HepG2 (cell line): ENCODE data around the gene ABHD1. TPM values are rescaled to one million over a fixed set of nuclear protein-coding genes. Genes with fewer than 3 reads are reported as not detected.

Experiments used
- DNMT3B ChIP-seq: conservative IDR thresholded peaks from 2 replicates; pipeline ENCODE4 v1.6.1; 2016; ENCODE audit warnings: missing biosample characterization, control low read depth
- FOSL2 ChIP-seq: sonication (generic); formaldehyde crosslinking; IDR thresholded peaks from 2 replicates; pipeline ENCODE4 v1.4.0; 2020; ENCODE audit warnings: missing genetic modification reagents
- HNRNPL ChIP-seq: fragments of 200-400 bp; formaldehyde crosslinking; IDR thresholded peaks from 2 replicates; pipeline ENCODE4 v1.6.1; 2017; ENCODE audit warnings: mild to moderate bottlenecking, low read depth, low read length
- NR3C1 ChIP-seq: sonication (generic); formaldehyde crosslinking; IDR thresholded peaks from 2 replicates; pipeline ENCODE4 v1.4.0; 2020; ENCODE audit warnings: missing genetic modification reagents
- POLR2AphosphoS5 ChIP-seq: IDR thresholded peaks from 2 replicates; pipeline ENCODE4 v1.6.1; 2012; ENCODE audit warnings: low read depth, low read length
- RFXAP ChIP-seq: sonication (generic); formaldehyde crosslinking; IDR thresholded peaks from 2 replicates; pipeline ENCODE4 v1.4.0; 2020; ENCODE audit warnings: missing genetic modification reagents, borderline replicate concordance
- SALL1 ChIP-seq: sonication (generic); formaldehyde crosslinking; IDR thresholded peaks from 2 replicates; pipeline ENCODE4 v1.8.0; 2022; ENCODE audit warnings: mild to moderate bottlenecking, missing genetic modification reagents
- SRSF1 ChIP-seq: fragments of 200-400 bp; formaldehyde crosslinking; optimal IDR thresholded peaks from 2 replicates; pipeline ENCODE3; 2017; ENCODE audit warnings: mild to moderate bottlenecking, low read depth, low read length, moderate library complexity
- ZMAT3 ChIP-seq: sonication (generic); formaldehyde crosslinking; conservative IDR thresholded peaks from 2 replicates; pipeline ENCODE4 v1.7.0; 2021; ENCODE audit warnings: missing genetic modification reagents
- ZNF101 ChIP-seq: sonication (generic); formaldehyde crosslinking; IDR thresholded peaks from 2 replicates; pipeline ENCODE4 v1.4.0; 2020; ENCODE audit warnings: mild to moderate bottlenecking, low read depth, missing genetic modification reagents, borderline replicate concordance
- ZNF234 ChIP-seq: sonication (generic); formaldehyde crosslinking; conservative IDR thresholded peaks from 2 replicates; pipeline ENCODE4 v1.5.1; 2020; ENCODE audit warnings: mild to moderate bottlenecking, missing genetic modification reagents
- polyA plus RNA-seq, 8 experiments: library from polyadenylated mRNA; depleted of rRNA in 3 of 8; stranded (reverse) in 7 of 8; unstranded in 1 of 8; fragments of >200 nt; fragmentation: Illumina TruSeq in 4 of 8; extraction: Trizol in 4 of 8; gene quantifications; 2 replicates each; pipeline versions ENCODE4 v1.2.1 to v1.2.3, GENCODE V29; 2011 to 2016; ENCODE audit warnings: low read depth in 4 of 8, missing spikeins in 1 of 8, mixed read lengths in 1 of 8; ENCODE audit not compliant: insufficient read depth in 1 of 8
- total RNA-seq, 5 experiments: library from RNA; depleted of rRNA; stranded (reverse); fragments of >200 nt; fragmentation: Illumina TruSeq; extraction: Trizol; gene quantifications; 2 replicates each; pipeline ENCODE4 v1.2.3, GENCODE V29; 2016; ENCODE audit warnings: low read depth in 1 of 5
- TF ChIP-seq, protein P1 (sequence below): sonication (generic); formaldehyde crosslinking; IDR thresholded peaks from 2 replicates; pipeline ENCODE4 v1.5.0; 2020; ENCODE audit warnings: mild to moderate bottlenecking, missing genetic modification reagents, moderate library complexity
- TF ChIP-seq, protein P2 (sequence below): sonication (generic); formaldehyde crosslinking; IDR thresholded peaks from 2 replicates; pipeline ENCODE4; 2020; ENCODE audit warnings: missing genetic modification reagents, mild to moderate bottlenecking, borderline replicate concordance
- TF ChIP-seq, protein P3 (sequence below): sonication (generic); formaldehyde crosslinking; IDR thresholded peaks from 2 replicates; pipeline ENCODE4 v1.4.0; 2020; ENCODE audit warnings: missing genetic modification reagents, borderline replicate concordance
- TF ChIP-seq, protein P4 (sequence below): sonication (generic); formaldehyde crosslinking; IDR thresholded peaks from 2 replicates; pipeline ENCODE4 v1.9.0; 2022; ENCODE audit warnings: low read depth, missing genetic modification reagents
- TF ChIP-seq, protein P5 (sequence below): IDR thresholded peaks from 2 replicates; pipeline ENCODE4 v1.6.1; 2016; ENCODE audit warnings: low read depth, borderline replicate concordance
- TF ChIP-seq, protein P6 (sequence below): sonication (generic); formaldehyde crosslinking; conservative IDR thresholded peaks from 2 replicates; pipeline ENCODE4 v1.4.0; 2020; ENCODE audit warnings: missing genetic modification reagents

Gene ABHD1
- total and polyA plus RNA-seq, 2 of the 13 experiments (the other 11 are each of a cell fraction or from before 2014, with no cell fraction given), result 0.04 to 0.81 TPM

DNA sequence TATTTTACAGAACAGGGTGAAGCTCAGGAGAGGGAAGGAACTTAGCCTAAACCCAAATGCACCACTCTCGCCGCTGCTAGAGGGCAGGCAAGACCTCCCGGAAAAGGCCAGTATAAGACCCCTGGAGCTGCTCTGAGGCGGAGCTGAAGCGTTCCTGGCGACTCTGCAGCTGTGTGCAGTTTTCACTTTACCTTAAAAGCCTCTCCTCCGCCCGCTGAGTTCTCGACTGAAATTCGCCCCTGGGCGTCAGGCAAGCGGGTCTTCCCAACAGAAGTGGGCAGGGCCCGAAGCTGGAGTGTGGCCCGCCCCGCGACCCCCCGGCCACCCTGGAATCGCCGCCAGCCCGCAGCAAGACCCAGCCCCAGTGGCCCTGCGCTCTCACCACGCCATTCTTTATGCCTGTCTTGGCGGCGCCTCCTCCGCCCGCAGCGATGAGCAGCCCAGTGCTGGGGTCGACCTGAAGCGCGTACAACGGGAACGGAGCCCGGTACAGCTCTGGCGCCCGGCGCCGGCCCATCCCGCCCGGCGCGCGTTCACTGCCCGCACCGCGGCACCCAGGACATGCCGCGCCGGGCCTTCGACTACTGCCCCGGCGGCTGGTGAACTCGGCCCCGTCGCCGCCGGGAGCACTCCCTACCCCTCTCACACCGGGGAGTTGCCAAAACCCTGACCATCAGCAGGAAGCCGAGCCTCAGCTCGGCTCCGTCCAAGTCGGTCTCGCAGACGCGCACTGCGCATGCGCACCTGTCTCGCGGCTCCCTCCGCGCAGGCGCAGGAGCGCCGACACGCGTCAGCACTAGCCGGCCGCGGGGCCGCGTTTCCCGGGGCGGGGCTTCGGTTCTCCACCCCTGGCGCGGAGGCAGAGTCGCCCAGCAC is 10.5 kb downstream of the ABHD1 start, which contains the start of gene PREB (continued):
- TF ChIP-seq DNMT3B (CRISPR knock-in tag), result no peak
- TF ChIP-seq HNRNPL, result no peak
- TF ChIP-seq, protein P1, sequence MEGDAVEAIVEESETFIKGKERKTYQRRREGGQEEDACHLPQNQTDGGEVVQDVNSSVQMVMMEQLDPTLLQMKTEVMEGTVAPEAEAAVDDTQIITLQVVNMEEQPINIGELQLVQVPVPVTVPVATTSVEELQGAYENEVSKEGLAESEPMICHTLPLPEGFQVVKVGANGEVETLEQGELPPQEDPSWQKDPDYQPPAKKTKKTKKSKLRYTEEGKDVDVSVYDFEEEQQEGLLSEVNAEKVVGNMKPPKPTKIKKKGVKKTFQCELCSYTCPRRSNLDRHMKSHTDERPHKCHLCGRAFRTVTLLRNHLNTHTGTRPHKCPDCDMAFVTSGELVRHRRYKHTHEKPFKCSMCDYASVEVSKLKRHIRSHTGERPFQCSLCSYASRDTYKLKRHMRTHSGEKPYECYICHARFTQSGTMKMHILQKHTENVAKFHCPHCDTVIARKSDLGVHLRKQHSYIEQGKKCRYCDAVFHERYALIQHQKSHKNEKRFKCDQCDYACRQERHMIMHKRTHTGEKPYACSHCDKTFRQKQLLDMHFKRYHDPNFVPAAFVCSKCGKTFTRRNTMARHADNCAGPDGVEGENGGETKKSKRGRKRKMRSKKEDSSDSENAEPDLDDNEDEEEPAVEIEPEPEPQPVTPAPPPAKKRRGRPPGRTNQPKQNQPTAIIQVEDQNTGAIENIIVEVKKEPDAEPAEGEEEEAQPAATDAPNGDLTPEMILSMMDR, result peak; percentile 34
- TF ChIP-seq, protein P2, sequence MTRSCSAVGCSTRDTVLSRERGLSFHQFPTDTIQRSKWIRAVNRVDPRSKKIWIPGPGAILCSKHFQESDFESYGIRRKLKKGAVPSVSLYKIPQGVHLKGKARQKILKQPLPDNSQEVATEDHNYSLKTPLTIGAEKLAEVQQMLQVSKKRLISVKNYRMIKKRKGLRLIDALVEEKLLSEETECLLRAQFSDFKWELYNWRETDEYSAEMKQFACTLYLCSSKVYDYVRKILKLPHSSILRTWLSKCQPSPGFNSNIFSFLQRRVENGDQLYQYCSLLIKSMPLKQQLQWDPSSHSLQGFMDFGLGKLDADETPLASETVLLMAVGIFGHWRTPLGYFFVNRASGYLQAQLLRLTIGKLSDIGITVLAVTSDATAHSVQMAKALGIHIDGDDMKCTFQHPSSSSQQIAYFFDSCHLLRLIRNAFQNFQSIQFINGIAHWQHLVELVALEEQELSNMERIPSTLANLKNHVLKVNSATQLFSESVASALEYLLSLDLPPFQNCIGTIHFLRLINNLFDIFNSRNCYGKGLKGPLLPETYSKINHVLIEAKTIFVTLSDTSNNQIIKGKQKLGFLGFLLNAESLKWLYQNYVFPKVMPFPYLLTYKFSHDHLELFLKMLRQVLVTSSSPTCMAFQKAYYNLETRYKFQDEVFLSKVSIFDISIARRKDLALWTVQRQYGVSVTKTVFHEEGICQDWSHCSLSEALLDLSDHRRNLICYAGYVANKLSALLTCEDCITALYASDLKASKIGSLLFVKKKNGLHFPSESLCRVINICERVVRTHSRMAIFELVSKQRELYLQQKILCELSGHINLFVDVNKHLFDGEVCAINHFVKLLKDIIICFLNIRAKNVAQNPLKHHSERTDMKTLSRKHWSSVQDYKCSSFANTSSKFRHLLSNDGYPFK (CRISPR knock-in tag), result peak; percentile 70; the same call in 1 of the 2 replicates
- TF ChIP-seq ZMAT3, result peak; percentile 90
- peak; percentile 53 for TF ChIP-seq SRSF1
- TF ChIP-seq, protein P3, sequence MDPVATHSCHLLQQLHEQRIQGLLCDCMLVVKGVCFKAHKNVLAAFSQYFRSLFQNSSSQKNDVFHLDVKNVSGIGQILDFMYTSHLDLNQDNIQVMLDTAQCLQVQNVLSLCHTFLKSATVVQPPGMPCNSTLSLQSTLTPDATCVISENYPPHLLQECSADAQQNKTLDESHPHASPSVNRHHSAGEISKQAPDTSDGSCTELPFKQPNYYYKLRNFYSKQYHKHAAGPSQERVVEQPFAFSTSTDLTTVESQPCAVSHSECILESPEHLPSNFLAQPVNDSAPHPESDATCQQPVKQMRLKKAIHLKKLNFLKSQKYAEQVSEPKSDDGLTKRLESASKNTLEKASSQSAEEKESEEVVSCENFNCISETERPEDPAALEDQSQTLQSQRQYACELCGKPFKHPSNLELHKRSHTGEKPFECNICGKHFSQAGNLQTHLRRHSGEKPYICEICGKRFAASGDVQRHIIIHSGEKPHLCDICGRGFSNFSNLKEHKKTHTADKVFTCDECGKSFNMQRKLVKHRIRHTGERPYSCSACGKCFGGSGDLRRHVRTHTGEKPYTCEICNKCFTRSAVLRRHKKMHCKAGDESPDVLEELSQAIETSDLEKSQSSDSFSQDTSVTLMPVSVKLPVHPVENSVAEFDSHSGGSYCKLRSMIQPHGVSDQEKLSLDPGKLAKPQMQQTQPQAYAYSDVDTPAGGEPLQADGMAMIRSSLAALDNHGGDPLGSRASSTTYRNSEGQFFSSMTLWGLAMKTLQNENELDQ (CRISPR knock-in tag), result no peak
- peak; percentile 63 for TF ChIP-seq SALL1
- TF ChIP-seq, protein P4, sequence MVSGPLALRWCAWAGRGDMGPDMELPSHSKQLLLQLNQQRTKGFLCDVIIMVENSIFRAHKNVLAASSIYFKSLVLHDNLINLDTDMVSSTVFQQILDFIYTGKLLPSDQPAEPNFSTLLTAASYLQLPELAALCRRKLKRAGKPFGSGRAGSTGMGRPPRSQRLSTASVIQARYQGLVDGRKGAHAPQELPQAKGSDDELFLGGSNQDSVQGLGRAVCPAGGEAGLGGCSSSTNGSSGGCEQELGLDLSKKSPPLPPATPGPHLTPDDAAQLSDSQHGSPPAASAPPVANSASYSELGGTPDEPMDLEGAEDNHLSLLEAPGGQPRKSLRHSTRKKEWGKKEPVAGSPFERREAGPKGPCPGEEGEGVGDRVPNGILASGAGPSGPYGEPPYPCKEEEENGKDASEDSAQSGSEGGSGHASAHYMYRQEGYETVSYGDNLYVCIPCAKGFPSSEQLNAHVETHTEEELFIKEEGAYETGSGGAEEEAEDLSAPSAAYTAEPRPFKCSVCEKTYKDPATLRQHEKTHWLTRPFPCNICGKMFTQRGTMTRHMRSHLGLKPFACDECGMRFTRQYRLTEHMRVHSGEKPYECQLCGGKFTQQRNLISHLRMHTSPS (CRISPR knock-in tag), result no peak
- TF ChIP-seq ZNF101 (CRISPR knock-in tag), result no peak
- peak; percentile 97 for TF ChIP-seq POLR2AphosphoS5
- TF ChIP-seq NR3C1 (CRISPR knock-in tag), result no peak
- peak; percentile 63; the same call in 1 of the 2 replicates for TF ChIP-seq RFXAP (CRISPR knock-in tag)
- TF ChIP-seq ZNF234 (CRISPR knock-in tag), result 0 out of 2 replicates have a peak, but pooled peaks have one; percentile 6
- peak; percentile 10 for TF ChIP-seq FOSL2 (CRISPR knock-in tag)
- TF ChIP-seq, protein P5, sequence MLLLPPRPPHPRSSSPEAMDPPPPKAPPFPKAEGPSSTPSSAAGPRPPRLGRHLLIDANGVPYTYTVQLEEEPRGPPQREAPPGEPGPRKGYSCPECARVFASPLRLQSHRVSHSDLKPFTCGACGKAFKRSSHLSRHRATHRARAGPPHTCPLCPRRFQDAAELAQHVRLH (CRISPR knock-in tag), result no peak
- TF ChIP-seq, protein P6, sequence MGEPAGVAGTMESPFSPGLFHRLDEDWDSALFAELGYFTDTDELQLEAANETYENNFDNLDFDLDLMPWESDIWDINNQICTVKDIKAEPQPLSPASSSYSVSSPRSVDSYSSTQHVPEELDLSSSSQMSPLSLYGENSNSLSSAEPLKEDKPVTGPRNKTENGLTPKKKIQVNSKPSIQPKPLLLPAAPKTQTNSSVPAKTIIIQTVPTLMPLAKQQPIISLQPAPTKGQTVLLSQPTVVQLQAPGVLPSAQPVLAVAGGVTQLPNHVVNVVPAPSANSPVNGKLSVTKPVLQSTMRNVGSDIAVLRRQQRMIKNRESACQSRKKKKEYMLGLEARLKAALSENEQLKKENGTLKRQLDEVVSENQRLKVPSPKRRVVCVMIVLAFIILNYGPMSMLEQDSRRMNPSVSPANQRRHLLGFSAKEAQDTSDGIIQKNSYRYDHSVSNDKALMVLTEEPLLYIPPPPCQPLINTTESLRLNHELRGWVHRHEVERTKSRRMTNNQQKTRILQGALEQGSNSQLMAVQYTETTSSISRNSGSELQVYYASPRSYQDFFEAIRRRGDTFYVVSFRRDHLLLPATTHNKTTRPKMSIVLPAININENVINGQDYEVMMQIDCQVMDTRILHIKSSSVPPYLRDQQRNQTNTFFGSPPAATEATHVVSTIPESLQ (CRISPR knock-in tag), result no peak
